Muscle of leg (tissue), 11 donors: ENCODE results near the gene SLC39A10. TPM values are rescaled to one million over a fixed set of nuclear protein-coding genes. Genes with fewer than 3 reads are reported as not detected.
"Not testable (repeated sequence)": the region's sequence is repeated elsewhere in the genome, so short reads cannot be mapped to it uniquely, and the experiment has no call there.

Experiments used
- DNase-seq: peaks from one replicate; pipeline ENCODE4 v3.0.0; 2013
- H3K27ac ChIP-seq: one replicate; pipeline ENCODE4 v1.5.1; 2013; ENCODE audit warnings: mild to moderate bottlenecking, low read length, control low read depth
- H3K27me3 ChIP-seq: one replicate; pipeline ENCODE4 v1.6.1; 2013; ENCODE audit warnings: low read length; ENCODE audit not compliant: control insufficient read depth, insufficient read depth
- H3K36me3 ChIP-seq: one replicate; pipeline ENCODE4 v1.6.1; 2013; ENCODE audit warnings: low read length; ENCODE audit not compliant: control insufficient read depth, insufficient read depth
- H3K4me1 ChIP-seq: one replicate; pipeline ENCODE4 v1.6.1; 2013; ENCODE audit warnings: low read length; ENCODE audit not compliant: control insufficient read depth, insufficient read depth
- H3K4me3 ChIP-seq: one replicate; pipeline ENCODE4 v1.5.1; 2013; ENCODE audit warnings: low read length, control low read depth
- H3K9me3 ChIP-seq: replicated peaks from 2 replicates; pipeline ENCODE4 v1.6.1; 2013; ENCODE audit warnings: low read depth, low read length; ENCODE audit not compliant: control insufficient read depth
- WGBS: methylation state at CpG from one replicate; pipeline ENCODE4 v1.1.5; 2013; ENCODE audit warnings: missing lambda C conversion rate; ENCODE audit not compliant: insufficient coverage; 5-methylcytosine and 5-hydroxymethylcytosine counted together
- polyA plus RNA-seq, 8 donors: library from polyadenylated mRNA; unstranded; fragments of 120-200 nt; gene quantifications; one replicate each; pipeline versions ENCODE4 v1.2.1 to v1.2.3, GENCODE V29; 2013; ENCODE audit warnings: inconsistent platforms in 1 of 8, low replicate concordance in 1 of 8; ENCODE audit not compliant: insufficient read length in 8 of 8, insufficient read depth in 1 of 8
- total RNA-seq: library from RNA; stranded (reverse); fragments of 120-200 nt; gene quantifications from one replicate; pipeline ENCODE4 v1.2.4, GENCODE V29; 2013

Gene SLC39A10
- total and polyA plus RNA-seq, 9 donors: 16.3 to 26.3 (median 20.0) TPM

- Histone ChIP-seq H3K9me3 (no peaks in the 10 kb centered on the region), H3K27ac (peak overlapping the region; percentile 85), H3K4me1 (peaks cover 4% of the 10 kb centered on the region), H3K36me3 (no peaks in the 10 kb centered on the region), H3K27me3 (no peaks in the 10 kb centered on the region), H3K4me3 (peak overlapping the region; percentile 94)
- 36% methylated on average over 17 of the region's 19 CpGs for WGBS
- DNase-seq: no peak
These were observed 716 bp upstream of the SLC39A10 start for GRCh38 chr2:195656161-195656858.

GRCh38 chr2:195657634-195658540 lies 861 bp downstream of the SLC39A10 start:
- peak overlapping the region; percentile 97 for H3K27ac ChIP-seq
- WGBS: under 1% methylated on average over 50 of the region's 66 CpGs
- H3K9me3 ChIP-seq: no peaks in the 10 kb centered on the region
- no peaks in the 10 kb centered on the region for H3K36me3 ChIP-seq
- H3K4me3 ChIP-seq: peak overlapping the region; percentile 94
- no peaks in the 10 kb centered on the region for H3K27me3 ChIP-seq
- peaks cover 4% of the 10 kb centered on the region for H3K4me1 ChIP-seq
- peak; percentile 92 for DNase-seq

GRCh38 chr2:195658541-195658890 lies 1.5 kb downstream of the SLC39A10 start:
- WGBS: no CpG with 5 or more reads among the region's 1 CpG
- peak overlapping the region; percentile 97 for H3K27ac ChIP-seq
- H3K9me3 ChIP-seq: no peaks in the 10 kb centered on the region
- H3K27me3 ChIP-seq: no peaks in the 10 kb centered on the region
- DNase-seq: peak; percentile 58
- H3K4me1 ChIP-seq: peaks cover 4% of the 10 kb centered on the region
- H3K36me3 ChIP-seq: no peaks in the 10 kb centered on the region
- H3K4me3 ChIP-seq: peak overlapping the region; percentile 94

- Histone ChIP-seq H3K36me3 (no peaks in the 10 kb centered on the region), H3K9me3 (no peaks in the 10 kb centered on the region), H3K27ac (peak overlapping the region; percentile 97), H3K4me1 (peaks cover 4% of the 10 kb centered on the region), H3K27me3 (no peaks in the 10 kb centered on the region), H3K4me3 (peak overlapping the region; percentile 94)
- peak; percentile 9 for DNase-seq
- WGBS: no CpG with 5 or more reads among the region's 5 CpGs
These were observed 2.1 kb downstream of the SLC39A10 start for GRCh38 chr2:195659114-195659513.

GRCh38 chr2:195659982-195660890 lies 3.2 kb downstream of the SLC39A10 start:
- H3K4me1 ChIP-seq: peaks cover 4% of the 10 kb centered on the region
- WGBS: no CpG with 5 or more reads among the region's 6 CpGs
- H3K36me3 ChIP-seq: no peaks in the 10 kb centered on the region
- no peak overlapping the region for H3K27ac ChIP-seq
- no peaks in the 10 kb centered on the region for H3K9me3 ChIP-seq
- DNase-seq: peak; percentile 83
- no peak overlapping the region for H3K4me3 ChIP-seq
- H3K27me3 ChIP-seq: no peaks in the 10 kb centered on the region

- no CpG with 5 or more reads among the region's 3 CpGs for WGBS
- H3K9me3 ChIP-seq: no peaks in the 10 kb centered on the region
- peaks cover 3% of the 10 kb centered on the region for H3K4me1 ChIP-seq
- H3K27ac ChIP-seq: no peak overlapping the region
- H3K4me3 ChIP-seq: no peak overlapping the region
- DNase-seq: no peak
- no peaks in the 10 kb centered on the region for H3K36me3 ChIP-seq
- H3K27me3 ChIP-seq: no peaks in the 10 kb centered on the region
These were observed 5.1 kb downstream of the SLC39A10 start for GRCh38 chr2:195662138-195662537.

- DNase-seq: no peak
- Histone ChIP-seq H3K4me1 (peaks cover 3% of the 10 kb centered on the region), H3K4me3 (no peak overlapping the region)
These were observed 6.0 kb downstream of the SLC39A10 start for GRCh38 chr2:195663007-195663406.

GRCh38 chr2:195664528-195664927 lies 7.5 kb downstream of the SLC39A10 start:
- DNase-seq: no peak
- WGBS: no CpG with 5 or more reads among the region's 1 CpG

More at GRCh38 chr2:195663007-195663406, 6.0 kb downstream of the SLC39A10 start:
- WGBS: no CpG with 5 or more reads among the region's 3 CpGs
- Histone ChIP-seq H3K27me3 (no peaks in the 10 kb centered on the region), H3K9me3 (no peaks in the 10 kb centered on the region), H3K27ac (no peak overlapping the region), H3K36me3 (no peaks in the 10 kb centered on the region)

GRCh38 chr2:195665153-195665552 lies 8.1 kb downstream of the SLC39A10 start:
- DNase-seq, H3K4me3 ChIP-seq, H3K27me3 ChIP-seq, H3K9me3 ChIP-seq, H3K27ac ChIP-seq, H3K36me3 ChIP-seq, H3K4me1 ChIP-seq: not testable (repeated sequence)
- no CpG with 5 or more reads among the region's 4 CpGs for WGBS

More at GRCh38 chr2:195664528-195664927, 7.5 kb downstream of the SLC39A10 start:
- H3K9me3 ChIP-seq: no peaks in the 10 kb centered on the region
- H3K27ac ChIP-seq: no peak overlapping the region
- no peaks in the 10 kb centered on the region for H3K36me3 ChIP-seq
- H3K4me1 ChIP-seq: peaks cover 3% of the 10 kb centered on the region
- no peaks in the 10 kb centered on the region for H3K27me3 ChIP-seq
- no peak overlapping the region for H3K4me3 ChIP-seq
